Measurements from ENCODE around the gene LDAH. TPM values are rescaled to one million over a fixed set of nuclear protein-coding genes. Genes with fewer than 3 reads are reported as not detected.

LDAH gene
- total and polyA plus RNA-seq, 10 of the 15 experiments (the other 5 are each of a cell fraction or from before 2014, with no cell fraction given) = 17.9 to 44.7 (median 30.0) TPM

DNA sequence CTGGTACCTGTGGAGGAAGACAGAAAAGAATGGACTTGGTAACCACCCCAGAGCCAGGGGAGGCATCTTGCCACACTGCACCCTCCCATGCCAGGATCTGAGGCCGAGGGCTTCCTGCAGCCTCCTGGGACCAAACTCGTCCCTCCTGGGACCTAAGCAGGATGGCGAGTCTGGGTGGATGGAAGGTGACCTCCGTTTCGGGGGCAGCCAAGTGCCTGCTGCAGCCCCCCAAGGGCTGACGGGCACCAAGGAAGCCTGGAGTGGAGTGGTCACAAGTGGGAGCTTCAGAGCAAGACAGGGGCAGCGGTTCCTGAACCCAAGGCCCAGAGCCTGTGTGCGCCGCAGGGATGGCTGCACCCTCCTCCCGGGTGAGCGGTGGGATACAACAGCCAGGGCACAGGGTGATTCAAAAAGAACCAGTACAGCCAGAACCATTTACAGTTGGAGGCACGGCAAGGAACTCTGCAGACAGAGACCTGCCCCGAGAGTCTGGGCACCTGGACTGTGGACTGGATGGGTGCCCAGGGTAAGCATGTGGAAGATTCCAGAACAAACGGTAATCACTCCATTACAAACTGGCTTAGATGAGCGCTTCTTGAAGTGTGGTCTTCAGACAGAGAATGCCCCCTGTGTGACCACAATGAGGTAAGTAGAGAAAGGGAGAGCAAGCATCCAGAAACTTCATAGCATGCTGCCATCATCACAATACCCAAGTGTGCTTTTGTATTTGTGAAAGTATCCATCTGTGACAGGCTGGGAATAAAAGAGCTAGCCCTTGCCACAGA, 184.1 kb downstream of the LDAH start:
- RAD21 ChIA-PET (ENCODE audit: unreplicated experiment) = interaction anchor here (0.6 to 4.1 kb wide), 5 partner anchors 192 to 401 kb away, joined by 3 to 33 read pairs (median 5); partner anchors contain the start of gene RHOB
- POLR2A ChIA-PET = no interaction called here
- CTCF ChIA-PET = interaction anchor here (1.3 to 7.9 kb wide), 5 partner anchors 10 to 227 kb away, joined by 4 to 119 read pairs (median 71); partner anchors contain the start of gene RHOB

More for the DNA sequence above, 184.1 kb downstream of the LDAH start:
- no peak overlapping the region for H2AFZ ChIP-seq (ENCODE audit: control insufficient read depth, low read depth, low read length)
- 72% methylated on average over 15 of the region's 15 CpGs for WGBS (ENCODE audit: insufficient coverage, insufficient replicate concordance, low lambda C conversion rate, missing lambda C conversion rate)
- intact Hi-C loops (cut with micrococcal nuclease; ENCODE audit: unreplicated experiment) (no loop called here), in situ Hi-C loops (cut with MboI) (no loop called here)
- no TSS peak for BruUV-seq (replicated peaks)
- H3K27me3 ChIP-seq (replicated peaks in 1 of 2; ENCODE audit: control insufficient read depth in 2 of 2, insufficient read depth in 2 of 2, low read length in 1 of 2) = no peaks in the 10 kb centered on the region
- no peak overlapping the region for H3K9ac ChIP-seq (ENCODE audit: control insufficient read depth, insufficient read depth, low read length)
- SMC1A ChIA-PET (ENCODE audit: uncharacterized antibody, unreplicated experiment) = interaction anchor here (1.0 to 5.6 kb wide), 3 partner anchors 195 to 313 kb away, joined by 3 to 34 read pairs (median 8); no protein-coding TSS in a partner anchor
- H3K4me1 ChIP-seq (ENCODE audit: control insufficient read depth, insufficient read depth, low read length) = no peaks in the 10 kb centered on the region
- no peak overlapping the region for H3K27ac ChIP-seq (ENCODE audit: control insufficient read depth, insufficient read depth)
- no peak for DNase-seq (ENCODE audit: low read depth, low spot score)
- H3K36me3 ChIP-seq (ENCODE audit: control insufficient read depth in 2 of 2, insufficient read depth in 2 of 2, low read length in 1 of 2) = no peaks in the 10 kb centered on the region; a peak in 2 of 4 replicates
- no peak overlapping the region for H3K4me3 ChIP-seq
- H4K20me1 ChIP-seq (ENCODE audit: control insufficient read depth, insufficient read depth) = no peaks in the 10 kb centered on the region; the same call in 1 of the 2 replicates
- TF ChIP-seq SP1 (IDR thresholded peaks at IDR 0.05; ENCODE audit: low read depth, low read length) = no peak
- TF ChIP-seq, protein P1, sequence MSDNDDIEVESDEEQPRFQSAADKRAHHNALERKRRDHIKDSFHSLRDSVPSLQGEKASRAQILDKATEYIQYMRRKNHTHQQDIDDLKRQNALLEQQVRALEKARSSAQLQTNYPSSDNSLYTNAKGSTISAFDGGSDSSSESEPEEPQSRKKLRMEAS (IDR thresholded peaks at IDR 0.05; ENCODE audit: low read depth, low read length) = no peak
- TF ChIP-seq, protein P2, sequence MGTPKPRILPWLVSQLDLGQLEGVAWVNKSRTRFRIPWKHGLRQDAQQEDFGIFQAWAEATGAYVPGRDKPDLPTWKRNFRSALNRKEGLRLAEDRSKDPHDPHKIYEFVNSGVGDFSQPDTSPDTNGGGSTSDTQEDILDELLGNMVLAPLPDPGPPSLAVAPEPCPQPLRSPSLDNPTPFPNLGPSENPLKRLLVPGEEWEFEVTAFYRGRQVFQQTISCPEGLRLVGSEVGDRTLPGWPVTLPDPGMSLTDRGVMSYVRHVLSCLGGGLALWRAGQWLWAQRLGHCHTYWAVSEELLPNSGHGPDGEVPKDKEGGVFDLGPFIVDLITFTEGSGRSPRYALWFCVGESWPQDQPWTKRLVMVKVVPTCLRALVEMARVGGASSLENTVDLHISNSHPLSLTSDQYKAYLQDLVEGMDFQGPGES (IDR thresholded peaks at IDR 0.05) = no peak
- TF ChIP-seq MYC (IDR thresholded peaks at IDR 0.05; ENCODE audit: insufficient read depth, insufficient read length, insufficient replicate concordance, low read length, severe bottlenecking) = no peak
- no peak for TF ChIP-seq DPF2 (IDR thresholded peaks at IDR 0.05)
- no peak for TF ChIP-seq BACH1 (IDR thresholded peaks at IDR 0.05; ENCODE audit: borderline replicate concordance)
- no peak for TF ChIP-seq BCL11A (IDR thresholded peaks at IDR 0.05; ENCODE audit: low read depth, low read length)
- TF ChIP-seq FOXK2 (IDR thresholded peaks at IDR 0.05) = no peak
- no peak for TF ChIP-seq MTA3 (IDR thresholded peaks at IDR 0.05; ENCODE audit: borderline replicate concordance, low read length)
- TF ChIP-seq SMAD5 (IDR thresholded peaks at IDR 0.05; ENCODE audit: low read depth) = no peak
- no peak for TF ChIP-seq SUZ12 (IDR thresholded peaks at IDR 0.05; ENCODE audit: unreplicated experiment)
- TF ChIP-seq SIN3A (IDR thresholded peaks at IDR 0.05; ENCODE audit: low read depth, low read length) = no peak
- TF ChIP-seq, protein P3, sequence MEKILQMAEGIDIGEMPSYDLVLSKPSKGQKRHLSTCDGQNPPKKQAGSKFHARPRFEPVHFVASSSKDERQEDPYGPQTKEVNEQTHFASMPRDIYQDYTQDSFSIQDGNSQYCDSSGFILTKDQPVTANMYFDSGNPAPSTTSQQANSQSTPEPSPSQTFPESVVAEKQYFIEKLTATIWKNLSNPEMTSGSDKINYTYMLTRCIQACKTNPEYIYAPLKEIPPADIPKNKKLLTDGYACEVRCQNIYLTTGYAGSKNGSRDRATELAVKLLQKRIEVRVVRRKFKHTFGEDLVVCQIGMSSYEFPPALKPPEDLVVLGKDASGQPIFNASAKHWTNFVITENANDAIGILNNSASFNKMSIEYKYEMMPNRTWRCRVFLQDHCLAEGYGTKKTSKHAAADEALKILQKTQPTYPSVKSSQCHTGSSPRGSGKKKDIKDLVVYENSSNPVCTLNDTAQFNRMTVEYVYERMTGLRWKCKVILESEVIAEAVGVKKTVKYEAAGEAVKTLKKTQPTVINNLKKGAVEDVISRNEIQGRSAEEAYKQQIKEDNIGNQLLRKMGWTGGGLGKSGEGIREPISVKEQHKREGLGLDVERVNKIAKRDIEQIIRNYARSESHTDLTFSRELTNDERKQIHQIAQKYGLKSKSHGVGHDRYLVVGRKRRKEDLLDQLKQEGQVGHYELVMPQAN (conservative IDR thresholded peaks at IDR 0.05) = no peak
- TF ChIP-seq SUPT20H (IDR thresholded peaks at IDR 0.05; ENCODE audit: borderline replicate concordance, control insufficient read depth, low read depth, low read length) = no peak
- TF ChIP-seq GATAD2B (conservative IDR thresholded peaks at IDR 0.05; ENCODE audit: low read depth) = no peak
- no peak for TF ChIP-seq EED (IDR thresholded peaks at IDR 0.05; ENCODE audit: low read depth)
- TF ChIP-seq CREM (IDR thresholded peaks at IDR 0.05; ENCODE audit: low read depth) = no peak
- TF ChIP-seq TCF3 (IDR thresholded peaks at IDR 0.05; ENCODE audit: borderline replicate concordance, insufficient read depth, low read depth, low read length) = no peak
- no peak overlapping the region for H3K4me2 ChIP-seq (ENCODE audit: control insufficient read depth, insufficient read depth)
- H3K9me3 ChIP-seq (replicated peaks; ENCODE audit: control insufficient read depth, insufficient read depth, low read length) = no peaks in the 10 kb centered on the region
- no peak for ATAC-seq
- FAIRE-seq = no peak
- H3K79me2 ChIP-seq (ENCODE audit: control insufficient read depth, insufficient read depth, low read length) = no peaks in the 10 kb centered on the region

All from GM12878 (cell line).